ENCODE data around the gene GJC1.

GJC1 gene

GRCh38 chr17:44840274-44840673, 10.2 kb upstream of the GJC1 start:
- TF ChIP-seq, protein P1, sequence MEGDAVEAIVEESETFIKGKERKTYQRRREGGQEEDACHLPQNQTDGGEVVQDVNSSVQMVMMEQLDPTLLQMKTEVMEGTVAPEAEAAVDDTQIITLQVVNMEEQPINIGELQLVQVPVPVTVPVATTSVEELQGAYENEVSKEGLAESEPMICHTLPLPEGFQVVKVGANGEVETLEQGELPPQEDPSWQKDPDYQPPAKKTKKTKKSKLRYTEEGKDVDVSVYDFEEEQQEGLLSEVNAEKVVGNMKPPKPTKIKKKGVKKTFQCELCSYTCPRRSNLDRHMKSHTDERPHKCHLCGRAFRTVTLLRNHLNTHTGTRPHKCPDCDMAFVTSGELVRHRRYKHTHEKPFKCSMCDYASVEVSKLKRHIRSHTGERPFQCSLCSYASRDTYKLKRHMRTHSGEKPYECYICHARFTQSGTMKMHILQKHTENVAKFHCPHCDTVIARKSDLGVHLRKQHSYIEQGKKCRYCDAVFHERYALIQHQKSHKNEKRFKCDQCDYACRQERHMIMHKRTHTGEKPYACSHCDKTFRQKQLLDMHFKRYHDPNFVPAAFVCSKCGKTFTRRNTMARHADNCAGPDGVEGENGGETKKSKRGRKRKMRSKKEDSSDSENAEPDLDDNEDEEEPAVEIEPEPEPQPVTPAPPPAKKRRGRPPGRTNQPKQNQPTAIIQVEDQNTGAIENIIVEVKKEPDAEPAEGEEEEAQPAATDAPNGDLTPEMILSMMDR (IDR thresholded peaks at IDR 0.05; ENCODE audit: poor library complexity, severe bottlenecking): no peak
- Histone ChIP-seq H3K36me3 (ENCODE audit: low read depth) (no peaks in the 10 kb centered on the region), H3K4me1 (ENCODE audit: insufficient read depth, poor library complexity, severe bottlenecking) (no peaks in the 10 kb centered on the region), H3K27ac (ENCODE audit: poor library complexity, severe bottlenecking) (no peak overlapping the region), H3K9me3 (ENCODE audit: severe bottlenecking) (no peaks in the 10 kb centered on the region), H3K4me3 (ENCODE audit: severe bottlenecking) (no peak overlapping the region), H3K27me3 (ENCODE audit: insufficient read depth, poor library complexity, severe bottlenecking) (no peaks in the 10 kb centered on the region)
- ATAC-seq (ENCODE audit: low read depth): no peak
- DNase-seq (ENCODE audit: low spot score): no peak

- H3K9me3 ChIP-seq (ENCODE audit: severe bottlenecking): no peaks in the 10 kb centered on the region
- DNase-seq (ENCODE audit: low spot score) (no peak), ATAC-seq (ENCODE audit: low read depth) (no peak)
- H3K36me3 ChIP-seq (ENCODE audit: low read depth): no peaks in the 10 kb centered on the region
- H3K27ac ChIP-seq (ENCODE audit: poor library complexity, severe bottlenecking): no peak overlapping the region
- TF ChIP-seq, protein P1 (IDR thresholded peaks at IDR 0.05; ENCODE audit: poor library complexity, severe bottlenecking): no peak
- H3K4me3 ChIP-seq (ENCODE audit: severe bottlenecking): no peak overlapping the region
- no peaks in the 10 kb centered on the region for H3K4me1 ChIP-seq (ENCODE audit: insufficient read depth, poor library complexity, severe bottlenecking)
- no peaks in the 10 kb centered on the region for H3K27me3 ChIP-seq (ENCODE audit: insufficient read depth, poor library complexity, severe bottlenecking)
Measured at GRCh38 chr17:44837196-44837595, 7.1 kb upstream of the GJC1 start.

DNA sequence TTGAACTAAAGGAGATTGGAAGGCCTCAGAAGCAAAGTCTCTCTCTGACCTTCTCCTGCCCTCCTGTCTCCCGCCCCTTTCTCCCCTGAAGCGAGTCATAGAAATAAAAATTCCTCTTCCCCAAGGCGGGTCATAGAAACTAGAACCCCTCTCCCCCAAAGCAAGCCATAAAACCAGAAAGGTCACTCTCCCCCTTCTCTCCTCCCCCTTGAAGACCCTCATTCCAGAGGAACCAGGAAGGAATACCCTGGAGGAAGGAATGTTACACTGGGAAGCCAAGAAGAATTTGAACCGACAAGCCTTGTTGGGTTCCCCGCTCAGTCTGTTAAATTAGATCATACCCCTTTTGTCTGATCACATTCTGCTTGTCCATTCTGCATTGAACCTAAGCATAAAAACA, 2.7 kb upstream of the GJC1 start:
- ATAC-seq (ENCODE audit: low read depth): no peak

GRCh38 chr17:44831371-44831770, 1.3 kb upstream of the GJC1 start:
- no peaks in the 10 kb centered on the region for H3K36me3 ChIP-seq (ENCODE audit: low read depth)
- no peaks in the 10 kb centered on the region for H3K9me3 ChIP-seq (ENCODE audit: severe bottlenecking)
- H3K27ac ChIP-seq (ENCODE audit: poor library complexity, severe bottlenecking): no peak overlapping the region
- H3K4me3 ChIP-seq (ENCODE audit: severe bottlenecking): no peak overlapping the region
- peaks cover 13% of the 10 kb centered on the region for H3K4me1 ChIP-seq (ENCODE audit: insufficient read depth, poor library complexity, severe bottlenecking)
- no peaks in the 10 kb centered on the region for H3K27me3 ChIP-seq (ENCODE audit: insufficient read depth, poor library complexity, severe bottlenecking)
- no peak for DNase-seq (ENCODE audit: low spot score)
- TF ChIP-seq, protein P1 (IDR thresholded peaks at IDR 0.05; ENCODE audit: poor library complexity, severe bottlenecking): no peak
- no peak for ATAC-seq (ENCODE audit: low read depth)

More for the DNA sequence above, 2.7 kb upstream of the GJC1 start:
- H3K4me1 ChIP-seq (ENCODE audit: insufficient read depth, poor library complexity, severe bottlenecking): peaks cover 7% of the 10 kb centered on the region
- no peak overlapping the region for H3K27ac ChIP-seq (ENCODE audit: poor library complexity, severe bottlenecking)
- H3K36me3 ChIP-seq (ENCODE audit: low read depth): no peaks in the 10 kb centered on the region
- no peak for DNase-seq (ENCODE audit: low spot score)
- H3K27me3 ChIP-seq (ENCODE audit: insufficient read depth, poor library complexity, severe bottlenecking): no peaks in the 10 kb centered on the region
- no peaks in the 10 kb centered on the region for H3K9me3 ChIP-seq (ENCODE audit: severe bottlenecking)
- TF ChIP-seq, protein P1 (IDR thresholded peaks at IDR 0.05; ENCODE audit: poor library complexity, severe bottlenecking): no peak
- no peak overlapping the region for H3K4me3 ChIP-seq (ENCODE audit: severe bottlenecking)

DNA sequence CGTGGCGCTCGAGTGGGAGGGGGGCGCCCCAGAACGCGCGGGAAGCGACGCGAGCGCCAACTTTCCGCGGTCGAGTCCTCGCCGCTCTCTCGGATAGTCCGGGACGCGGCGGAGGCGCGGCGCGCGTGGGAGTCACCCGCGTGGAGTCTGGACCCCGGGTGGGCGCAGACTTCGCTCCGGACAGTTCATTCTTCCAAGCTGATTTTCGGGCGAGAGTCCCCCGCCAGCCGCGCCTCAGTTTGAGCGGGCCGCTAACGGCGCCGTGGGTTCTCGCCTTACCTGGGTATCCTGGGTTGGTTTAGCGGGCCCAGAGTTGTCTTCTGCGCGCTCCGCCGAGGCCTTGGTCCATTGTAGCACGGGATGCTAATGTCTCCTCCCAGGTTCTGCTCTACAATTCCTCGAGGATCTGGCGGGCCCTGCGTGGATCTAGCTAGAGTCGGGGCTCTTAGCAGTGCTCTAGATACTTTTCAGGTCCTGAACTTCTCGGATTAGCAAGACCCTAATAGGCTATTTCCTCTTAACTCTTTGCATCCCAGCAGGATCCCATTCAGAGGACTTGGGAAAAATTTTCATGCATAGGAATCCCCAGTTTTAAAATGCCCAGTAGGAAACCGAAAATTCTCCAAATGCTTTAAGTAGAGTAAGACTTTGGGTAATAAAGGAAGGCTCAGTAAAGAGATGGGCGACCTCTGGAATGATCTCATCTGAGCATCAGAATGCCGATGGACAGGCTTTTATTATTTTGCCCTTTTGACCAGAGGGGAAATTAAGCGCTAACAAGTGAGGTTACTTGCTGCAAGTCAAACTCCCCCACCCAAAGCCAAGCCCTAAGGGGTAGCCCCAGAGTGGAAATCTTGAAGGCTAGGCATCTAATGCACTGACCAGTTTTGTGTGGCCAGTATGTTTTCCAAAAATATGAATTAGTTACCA, 537 bp upstream of the GJC1 start:
- Histone ChIP-seq H3K27me3 (ENCODE audit: insufficient read depth, poor library complexity, severe bottlenecking) (no peaks in the 10 kb centered on the region), H3K4me1 (ENCODE audit: insufficient read depth, poor library complexity, severe bottlenecking) (peaks cover 13% of the 10 kb centered on the region), H3K4me3 (ENCODE audit: severe bottlenecking) (peak overlapping the region; percentile 89), H3K9me3 (ENCODE audit: severe bottlenecking) (no peaks in the 10 kb centered on the region), H3K36me3 (ENCODE audit: low read depth) (no peaks in the 10 kb centered on the region), H3K27ac (ENCODE audit: poor library complexity, severe bottlenecking) (peak overlapping the region; percentile 61)
- TF ChIP-seq, protein P1 (IDR thresholded peaks at IDR 0.05; ENCODE audit: poor library complexity, severe bottlenecking): no peak
- ATAC-seq (ENCODE audit: low read depth): peak; percentile 56
- no peak for DNase-seq (ENCODE audit: low spot score)

All from RWPE2 (cell line).